ENCODE measurements around the gene CAMTA1.

- TF ChIP-seq, protein P1, sequence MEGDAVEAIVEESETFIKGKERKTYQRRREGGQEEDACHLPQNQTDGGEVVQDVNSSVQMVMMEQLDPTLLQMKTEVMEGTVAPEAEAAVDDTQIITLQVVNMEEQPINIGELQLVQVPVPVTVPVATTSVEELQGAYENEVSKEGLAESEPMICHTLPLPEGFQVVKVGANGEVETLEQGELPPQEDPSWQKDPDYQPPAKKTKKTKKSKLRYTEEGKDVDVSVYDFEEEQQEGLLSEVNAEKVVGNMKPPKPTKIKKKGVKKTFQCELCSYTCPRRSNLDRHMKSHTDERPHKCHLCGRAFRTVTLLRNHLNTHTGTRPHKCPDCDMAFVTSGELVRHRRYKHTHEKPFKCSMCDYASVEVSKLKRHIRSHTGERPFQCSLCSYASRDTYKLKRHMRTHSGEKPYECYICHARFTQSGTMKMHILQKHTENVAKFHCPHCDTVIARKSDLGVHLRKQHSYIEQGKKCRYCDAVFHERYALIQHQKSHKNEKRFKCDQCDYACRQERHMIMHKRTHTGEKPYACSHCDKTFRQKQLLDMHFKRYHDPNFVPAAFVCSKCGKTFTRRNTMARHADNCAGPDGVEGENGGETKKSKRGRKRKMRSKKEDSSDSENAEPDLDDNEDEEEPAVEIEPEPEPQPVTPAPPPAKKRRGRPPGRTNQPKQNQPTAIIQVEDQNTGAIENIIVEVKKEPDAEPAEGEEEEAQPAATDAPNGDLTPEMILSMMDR (IDR thresholded peaks at IDR 0.05) = no peak
- no peak for TF ChIP-seq POLR2AphosphoS5 (IDR thresholded peaks at IDR 0.05)
- no peak for TF ChIP-seq POLR2A (IDR thresholded peaks at IDR 0.05)
Observed at GRCh38 chr1:7644961-7645750, 859.9 kb downstream of the CAMTA1 start.

All from stomach (tissue), 4 donors.